Peyer's patch (tissue), 4 donors: ENCODE results near the gene PRKCA. TPM values are rescaled to one million over a fixed set of nuclear protein-coding genes. Genes with fewer than 3 reads are reported as not detected.
A peak's percentile ranks its signal among the peaks of the same experiment; 100 is the strongest.

ENCODE experiments used
- DNase-seq, 3 donors: peaks; one replicate each; pipeline ENCODE4 v3.0.0-alpha.2; 2017 to 2019
- H3K27ac ChIP-seq, 4 donors: fragments of 200-600 bp; sonication (generic); one replicate each; pipeline ENCODE4 v1.5.1; 2016 to 2019
- H3K27me3 ChIP-seq, 2 donors: fragments of 200-600 bp; sonication (generic); one replicate each; pipeline ENCODE4 v1.5.1; 2019
- H3K36me3 ChIP-seq, 3 donors: fragments of 200-600 bp; sonication (generic); one replicate each; pipeline ENCODE4 v1.5.1; 2016 to 2019
- H3K4me1 ChIP-seq, 4 donors: fragments of 200-600 bp; sonication (generic); one replicate each; pipeline ENCODE4 v1.5.1; 2016 to 2019
- H3K4me3 ChIP-seq, 4 donors: fragments of 200-600 bp; sonication (generic); 1 replicate in 3 of 4; 2 replicates in 1 of 4; pipeline ENCODE4 v1.5.1; 2016 to 2019; ENCODE audit warnings: mild to moderate bottlenecking in 1 of 4
- H3K9me3 ChIP-seq, 4 donors: fragments of 200-600 bp; sonication (generic); one replicate each; pipeline ENCODE4 v1.5.1; 2016 to 2019; ENCODE audit warnings: mild to moderate bottlenecking in 1 of 4
- CTCF ChIP-seq, 6 experiments: fragments of 450-650 bp in 4 of 6; fragments of 200-600 bp in 2 of 6; sonication (generic) in 1 of 6; IDR thresholded peaks; one replicate each; pipeline ENCODE4 v1.5.1; 2017 to 2019; ENCODE audit warnings: antibody characterized with exemption in 6 of 6, mild to moderate bottlenecking in 3 of 6, moderate library complexity in 1 of 6
- POLR2A ChIP-seq, 2 donors: fragments of 450-650 bp; IDR thresholded peaks; one replicate each; pipeline ENCODE4 v1.5.1; 2017; ENCODE audit warnings: antibody characterized with exemption in 2 of 2, mild to moderate bottlenecking in 2 of 2, moderate library complexity in 2 of 2
- total RNA-seq, 4 donors: library from RNA; depleted of rRNA; stranded (reverse); fragments of >200 nt; gene quantifications; one replicate each; pipeline ENCODE4 v1.1.0, GENCODE V29; 2016

Gene PRKCA
- total RNA-seq, 4 donors from 2014 or later = 32.2 to 47.0 (median 43.5) TPM

GRCh38 chr17:66665194-66665593, 362.8 kb downstream of the PRKCA start:
- no peak overlapping the region for H3K4me3 ChIP-seq
- no peaks in the 10 kb centered on the region for H3K27me3 ChIP-seq
- H3K27ac ChIP-seq = no peak overlapping the region
- TF ChIP-seq CTCF (IDR thresholded peaks at IDR 0.05) = no peak
- no peak for TF ChIP-seq POLR2A (IDR thresholded peaks at IDR 0.05)
- no peaks in the 10 kb centered on the region for H3K9me3 ChIP-seq
- no peak for DNase-seq
- no peaks in the 10 kb centered on the region for H3K36me3 ChIP-seq
- H3K4me1 ChIP-seq = no peaks in the 10 kb centered on the region

- no peak for TF ChIP-seq POLR2A (IDR thresholded peaks at IDR 0.05)
- Histone ChIP-seq H3K27ac (no peak overlapping the region), H3K4me3 (no peak overlapping the region), H3K9me3 (no peaks in the 10 kb centered on the region), H3K4me1 (no peaks in the 10 kb centered on the region), H3K36me3 (no peaks in the 10 kb centered on the region), H3K27me3 (no peaks in the 10 kb centered on the region)
- no peak for DNase-seq
Measured at GRCh38 chr17:66667090-66667489, 364.7 kb downstream of the PRKCA start.

- Histone ChIP-seq H3K4me1 (no peaks in the 10 kb centered on the region), H3K27me3 (no peaks in the 10 kb centered on the region), H3K4me3 (no peak overlapping the region), H3K36me3 (no peaks in the 10 kb centered on the region), H3K27ac (no peak overlapping the region), H3K9me3 (no peaks in the 10 kb centered on the region)
- TF ChIP-seq POLR2A (IDR thresholded peaks at IDR 0.05) (no peak), CTCF (IDR thresholded peaks at IDR 0.05) (no peak)
- DNase-seq = peak in 1 of 3 donors; percentile 18
Measured at GRCh38 chr17:66667491-66668030, 365.1 kb downstream of the PRKCA start.

- Histone ChIP-seq H3K4me1 (peaks cover 0 to 6% (median 0%) of the 10 kb centered on the region in 4 donors), H3K27ac (no peak overlapping the region), H3K4me3 (no peak overlapping the region), H3K36me3 (no peaks in the 10 kb centered on the region), H3K9me3 (no peaks in the 10 kb centered on the region), H3K27me3 (no peaks in the 10 kb centered on the region)
- DNase-seq = no peak
- TF ChIP-seq POLR2A (IDR thresholded peaks at IDR 0.05) = no peak
- TF ChIP-seq CTCF (IDR thresholded peaks at IDR 0.05) = no peak
Measured at GRCh38 chr17:66670206-66670605, 367.8 kb downstream of the PRKCA start.

GRCh38 chr17:66671156-66671555, 368.7 kb downstream of the PRKCA start:
- Histone ChIP-seq H3K36me3 (no peaks in the 10 kb centered on the region), H3K27ac (no peak overlapping the region), H3K4me3 (no peak overlapping the region), H3K4me1 (peaks cover 0 to 6% (median 0%) of the 10 kb centered on the region in 4 donors), H3K9me3 (no peaks in the 10 kb centered on the region), H3K27me3 (no peaks in the 10 kb centered on the region)
- TF ChIP-seq POLR2A (IDR thresholded peaks at IDR 0.05) (no peak), CTCF (IDR thresholded peaks at IDR 0.05) (no peak)
- no peak for DNase-seq

GRCh38 chr17:66673668-66674276, 371.4 kb downstream of the PRKCA start:
- H3K36me3 ChIP-seq = no peaks in the 10 kb centered on the region
- peak overlapping the region in 3 of 4 donors; percentile 12 to 49 (median 14) for H3K27ac ChIP-seq
- DNase-seq = peak in 2 of 3 donors; percentile 52 to 63
- TF ChIP-seq POLR2A (IDR thresholded peaks at IDR 0.05) (no peak), CTCF (IDR thresholded peaks at IDR 0.05) (peak; percentile 9 to 84 (median 62))
- no peaks in the 10 kb centered on the region for H3K9me3 ChIP-seq
- no peak overlapping the region for H3K4me3 ChIP-seq
- no peaks in the 10 kb centered on the region for H3K27me3 ChIP-seq
- H3K4me1 ChIP-seq = peaks cover 0 to 11% (median 0%) of the 10 kb centered on the region in 4 donors
